Measurements from ENCODE around the gene UNC45B. TPM values are rescaled to one million over a fixed set of nuclear protein-coding genes. Genes with fewer than 3 reads are reported as not detected.
"Not testable (repeated sequence)": the region's sequence is repeated elsewhere in the genome, so short reads cannot be mapped to it uniquely, and the experiment has no call there.

The UNC45B gene
- total RNA-seq, 2 donors from 2014 or later, result 118 to 131 TPM

- Histone ChIP-seq H3K4me1 (peaks cover 0 to 15% of the 10 kb centered on the region in 2 donors), H3K27ac (no peak overlapping the region), H3K9me3 (peaks cover 0 to 6% of the 10 kb centered on the region in 2 donors), H3K4me3 (no peak overlapping the region), H3K27me3 (no peaks in the 10 kb centered on the region), H3K36me3 (no peaks in the 10 kb centered on the region)
- no peak for TF ChIP-seq CTCF (IDR thresholded peaks at IDR 0.05)
- no peak for DNase-seq (ENCODE audit: low spot score)
Observed at GRCh38 chr17:35218915-35219314, 71.3 kb downstream of the UNC45B start.

- Histone ChIP-seq H3K4me3 (no peak overlapping the region), H3K9me3 (peaks cover 0 to 6% of the 10 kb centered on the region in 2 donors), H3K36me3 (no peaks in the 10 kb centered on the region), H3K27me3 (no peaks in the 10 kb centered on the region), H3K27ac (no peak overlapping the region), H3K4me1 (peaks cover 0 to 12% of the 10 kb centered on the region in 2 donors)
- DNase-seq (ENCODE audit: low spot score), result no peak
- TF ChIP-seq CTCF (IDR thresholded peaks at IDR 0.05), result no peak
Observed at GRCh38 chr17:35222452-35222851, 74.8 kb downstream of the UNC45B start.

GRCh38 chr17:35224436-35224835 is 76.8 kb downstream of the UNC45B start:
- H3K4me1 ChIP-seq, result peaks cover 0 to 4% of the 10 kb centered on the region in 2 donors
- TF ChIP-seq CTCF (IDR thresholded peaks at IDR 0.05), result no peak
- no peaks in the 10 kb centered on the region for H3K27me3 ChIP-seq
- DNase-seq (ENCODE audit: low spot score), result no peak
- no peak overlapping the region for H3K27ac ChIP-seq
- peaks cover 0 to 6% of the 10 kb centered on the region in 2 donors for H3K9me3 ChIP-seq
- no peaks in the 10 kb centered on the region for H3K36me3 ChIP-seq
- H3K4me3 ChIP-seq, result no peak overlapping the region

- no peaks in the 10 kb centered on the region for H3K36me3 ChIP-seq
- H3K4me1 ChIP-seq, result no peaks in the 10 kb centered on the region
- no peak overlapping the region for H3K4me3 ChIP-seq
- H3K27ac ChIP-seq, result no peak overlapping the region
- peaks cover 0 to 3% of the 10 kb centered on the region in 2 donors for H3K9me3 ChIP-seq
- no peak for DNase-seq (ENCODE audit: low spot score)
- H3K27me3 ChIP-seq, result no peaks in the 10 kb centered on the region
- no peak for TF ChIP-seq CTCF (IDR thresholded peaks at IDR 0.05)
Observed at GRCh38 chr17:35227546-35227945, 79.9 kb downstream of the UNC45B start.

GRCh38 chr17:35229638-35230037 is 82.0 kb downstream of the UNC45B start:
- H3K27ac ChIP-seq, result no peak overlapping the region
- no peak for TF ChIP-seq CTCF (IDR thresholded peaks at IDR 0.05)
- no peaks in the 10 kb centered on the region for H3K9me3 ChIP-seq
- no peak for DNase-seq (ENCODE audit: low spot score)
- H3K4me3 ChIP-seq, result no peak overlapping the region
- H3K27me3 ChIP-seq, result no peaks in the 10 kb centered on the region
- H3K4me1 ChIP-seq, result no peaks in the 10 kb centered on the region
- H3K36me3 ChIP-seq, result no peaks in the 10 kb centered on the region

GRCh38 chr17:35234315-35234714 is 86.7 kb downstream of the UNC45B start:
- not testable (repeated sequence) for H3K4me3 ChIP-seq; H3K4me1 ChIP-seq; H3K27me3 ChIP-seq; H3K27ac ChIP-seq; DNase-seq (ENCODE audit: low spot score); H3K36me3 ChIP-seq; H3K9me3 ChIP-seq

Measured in right atrium auricular region (tissue), 2 donors.